SW480 (cell line): ENCODE results near the gene TAX1BP3.

ENCODE experiments used
- DNase-seq: peaks from one replicate; pipeline ENCODE4 v3.0.0-alpha.2; 2016; ENCODE audit warnings: low spot score

TAX1BP3 gene

DNA sequence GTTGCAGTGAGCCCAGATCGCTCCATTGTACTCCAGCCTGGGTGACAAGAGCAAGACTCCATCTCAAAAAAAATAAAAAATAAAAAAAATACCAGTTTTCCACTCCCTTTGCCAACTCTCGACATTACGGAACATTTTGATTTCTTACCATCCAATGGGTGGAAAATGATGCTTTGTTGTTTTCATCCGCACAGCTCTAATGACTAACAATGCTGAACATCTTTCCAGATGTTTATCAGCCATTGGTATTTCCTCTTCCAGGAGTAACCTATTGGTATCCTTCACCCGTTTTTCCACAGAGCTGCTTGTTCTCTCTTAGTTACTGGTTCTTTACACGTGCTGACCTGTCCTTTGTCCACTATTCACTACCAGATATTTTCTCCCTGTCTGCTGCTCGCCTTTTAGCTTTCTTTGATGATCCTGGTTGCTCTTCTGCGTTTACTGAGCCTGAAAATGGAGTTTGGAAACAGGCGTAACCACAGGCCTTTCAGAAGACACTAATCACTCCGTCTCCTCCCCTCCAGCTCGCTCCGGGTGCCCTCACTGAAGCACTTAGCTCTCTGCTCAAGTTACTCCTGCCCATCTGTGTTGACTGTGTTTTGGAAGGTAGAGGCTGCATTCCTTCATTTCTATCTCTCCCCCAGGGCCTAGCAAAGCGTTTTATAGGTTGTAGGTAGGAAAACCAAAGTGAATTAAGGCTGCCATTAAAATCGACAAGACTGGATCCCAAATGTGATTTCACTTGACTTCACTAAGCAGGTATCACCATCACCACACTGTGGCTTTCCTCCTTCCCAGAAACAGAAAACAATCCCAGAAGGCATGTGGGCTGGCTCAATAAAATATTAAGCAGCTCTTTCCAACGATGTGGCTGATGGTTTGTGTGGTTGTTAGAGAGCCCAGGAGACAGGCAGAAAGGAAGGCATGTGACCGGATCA is 41.3 kb downstream of the TAX1BP3 start:
- no peak for DNase-seq

DNA sequence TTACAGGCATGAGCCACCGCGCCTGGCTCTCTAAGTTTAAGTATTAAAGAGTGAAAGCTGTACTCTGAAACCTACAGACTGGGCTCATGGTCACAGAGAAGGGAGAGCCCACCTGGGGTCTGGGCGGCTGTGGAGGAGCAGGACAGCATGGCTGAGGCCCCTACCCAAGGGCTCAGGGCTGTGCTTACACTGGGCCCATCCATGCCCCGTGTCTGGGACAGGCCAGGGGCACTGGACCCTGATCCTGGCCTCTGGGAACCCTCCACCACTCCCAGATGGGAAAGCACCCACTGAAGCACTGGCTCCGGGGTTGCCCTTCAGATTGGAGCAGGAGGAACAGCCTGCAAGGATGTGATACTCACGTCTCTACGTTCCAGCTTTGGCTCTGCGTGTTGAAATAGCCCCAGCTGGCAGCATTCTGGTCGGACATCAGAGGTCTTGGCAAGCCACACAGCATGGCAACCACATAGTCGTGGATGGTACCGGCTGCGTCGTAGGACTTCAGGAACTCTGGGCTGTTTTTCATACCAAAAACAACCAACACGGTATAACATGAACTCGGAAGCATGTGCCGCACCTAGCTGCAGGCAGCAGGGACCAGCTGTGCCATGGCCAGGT is 45.3 kb downstream of the TAX1BP3 start:
- DNase-seq: no peak

- no peak for DNase-seq
Measured at GRCh38 chr17:3621146-3621720, 47.1 kb downstream of the TAX1BP3 start.

DNA sequence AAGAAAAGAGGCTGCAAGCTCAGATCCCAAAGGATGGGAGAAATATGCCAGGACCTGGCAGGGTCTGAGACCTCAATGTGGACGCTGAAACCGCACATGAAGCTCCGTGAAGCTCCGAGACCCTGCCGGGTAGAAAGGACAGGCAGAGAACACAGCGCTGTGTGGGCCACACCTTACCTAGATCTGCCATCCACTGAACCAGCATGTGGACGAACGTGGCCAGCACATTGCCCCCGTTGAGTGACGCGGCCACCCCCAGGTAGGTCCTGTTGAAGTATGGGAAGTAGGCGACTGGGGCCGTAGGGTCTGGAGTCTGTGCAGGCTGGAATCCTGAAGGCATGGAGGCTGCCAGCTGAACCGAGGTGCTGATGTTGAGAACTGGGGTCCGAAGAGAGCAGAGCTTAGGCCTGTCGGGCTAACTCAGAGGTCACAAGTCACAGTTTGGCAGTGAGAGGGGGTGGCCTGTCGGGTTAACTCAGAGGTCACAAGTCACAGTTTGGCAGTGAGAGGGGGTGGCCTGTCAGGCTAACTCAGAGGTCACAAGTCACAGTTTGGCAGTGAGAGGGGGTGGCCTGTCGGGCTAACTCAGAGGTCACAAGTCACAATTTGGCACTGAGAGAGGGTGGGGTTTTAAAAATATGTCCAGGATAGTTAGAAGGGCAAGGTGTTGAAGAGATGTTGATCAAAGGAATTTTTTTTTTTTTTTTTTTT is 53.1 kb downstream of the TAX1BP3 start:
- DNase-seq: no peak

GRCh38 chr17:3613124-3613523 is 55.3 kb downstream of the TAX1BP3 start:
- DNase-seq: no peak
